ENCODE measurements around the gene ADAM17.

Gene ADAM17

DNA sequence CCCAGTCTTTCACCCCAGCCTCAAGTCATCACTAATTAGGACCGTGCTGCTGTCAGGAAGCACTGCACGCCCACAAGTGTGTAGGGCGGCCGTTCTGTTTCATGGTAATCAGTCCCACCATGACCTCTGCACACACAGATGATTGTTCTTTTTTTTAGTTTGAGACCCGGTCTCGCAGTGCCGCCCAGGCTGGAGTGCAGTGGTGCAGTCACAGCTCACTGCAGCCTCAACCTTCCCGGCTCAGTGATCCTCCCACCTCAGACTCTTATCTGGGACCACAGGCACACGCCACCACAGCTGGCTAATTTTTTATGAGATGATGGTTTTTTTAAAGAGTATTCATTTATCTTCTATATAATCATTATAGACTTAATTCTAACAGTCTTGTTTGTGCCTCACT, 83.1 kb downstream of the ADAM17 start:
- no peak overlapping the region for H3K27ac ChIP-seq (ENCODE audit: low read length)
- H3K9ac ChIP-seq (ENCODE audit: low read length) = no peak overlapping the region
- H4K20me1 ChIP-seq (ENCODE audit: insufficient read depth, low read length) = no peaks in the 10 kb centered on the region
- H3K36me3 ChIP-seq (replicated peaks; ENCODE audit: low read depth, low read length) = peaks cover 36% of the 10 kb centered on the region
- no peak for TF ChIP-seq EZH2phosphoT487 (IDR thresholded peaks at IDR 0.05; ENCODE audit: low read depth)
- TF ChIP-seq, protein P1, sequence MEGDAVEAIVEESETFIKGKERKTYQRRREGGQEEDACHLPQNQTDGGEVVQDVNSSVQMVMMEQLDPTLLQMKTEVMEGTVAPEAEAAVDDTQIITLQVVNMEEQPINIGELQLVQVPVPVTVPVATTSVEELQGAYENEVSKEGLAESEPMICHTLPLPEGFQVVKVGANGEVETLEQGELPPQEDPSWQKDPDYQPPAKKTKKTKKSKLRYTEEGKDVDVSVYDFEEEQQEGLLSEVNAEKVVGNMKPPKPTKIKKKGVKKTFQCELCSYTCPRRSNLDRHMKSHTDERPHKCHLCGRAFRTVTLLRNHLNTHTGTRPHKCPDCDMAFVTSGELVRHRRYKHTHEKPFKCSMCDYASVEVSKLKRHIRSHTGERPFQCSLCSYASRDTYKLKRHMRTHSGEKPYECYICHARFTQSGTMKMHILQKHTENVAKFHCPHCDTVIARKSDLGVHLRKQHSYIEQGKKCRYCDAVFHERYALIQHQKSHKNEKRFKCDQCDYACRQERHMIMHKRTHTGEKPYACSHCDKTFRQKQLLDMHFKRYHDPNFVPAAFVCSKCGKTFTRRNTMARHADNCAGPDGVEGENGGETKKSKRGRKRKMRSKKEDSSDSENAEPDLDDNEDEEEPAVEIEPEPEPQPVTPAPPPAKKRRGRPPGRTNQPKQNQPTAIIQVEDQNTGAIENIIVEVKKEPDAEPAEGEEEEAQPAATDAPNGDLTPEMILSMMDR (IDR thresholded peaks at IDR 0.05; ENCODE audit: low read depth, low read length) = no peak
- H3K4me3 ChIP-seq (ENCODE audit: low read length) = no peak overlapping the region
- H3K4me2 ChIP-seq (ENCODE audit: low read length) = no peak overlapping the region
- no peak overlapping the region for H2AFZ ChIP-seq (ENCODE audit: low read depth, low read length)
- H3K4me1 ChIP-seq (ENCODE audit: low read length) = no peaks in the 10 kb centered on the region
- H3K27me3 ChIP-seq (ENCODE audit: low read depth, low read length) = no peaks in the 10 kb centered on the region
- no peaks in the 10 kb centered on the region for H3K9me3 ChIP-seq (ENCODE audit: insufficient read depth, low read length)
- no peaks in the 10 kb centered on the region; the same call in 1 of the 2 replicates for H3K79me2 ChIP-seq (ENCODE audit: low read length)

DNA sequence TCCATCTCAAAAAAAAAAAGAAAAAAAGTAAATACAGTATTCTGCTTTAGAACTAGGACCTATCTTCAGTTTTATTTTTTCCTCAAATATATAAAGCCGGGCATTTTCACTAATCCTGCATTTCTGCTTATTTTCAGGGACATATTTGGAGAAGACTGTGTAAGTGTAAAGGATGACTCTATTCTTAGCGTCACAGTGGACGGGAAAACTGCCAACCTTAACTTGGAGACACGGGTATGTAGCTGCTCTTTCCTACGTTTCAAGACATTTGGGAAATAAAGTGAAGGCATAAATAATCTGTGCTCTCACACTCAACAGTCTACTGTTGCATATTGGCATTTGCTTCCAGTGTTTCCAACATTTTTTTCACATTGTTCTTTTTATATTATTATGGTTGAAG, 84.4 kb downstream of the ADAM17 start:
- H3K27me3 ChIP-seq (ENCODE audit: low read depth, low read length) = no peaks in the 10 kb centered on the region
- no peaks in the 10 kb centered on the region for H4K20me1 ChIP-seq (ENCODE audit: insufficient read depth, low read length)
- TF ChIP-seq EZH2phosphoT487 (IDR thresholded peaks at IDR 0.05; ENCODE audit: low read depth) = no peak
- TF ChIP-seq, protein P1 (IDR thresholded peaks at IDR 0.05; ENCODE audit: low read depth, low read length) = no peak
- H3K27ac ChIP-seq (ENCODE audit: low read length) = no peak overlapping the region
- H3K9me3 ChIP-seq (ENCODE audit: insufficient read depth, low read length) = no peaks in the 10 kb centered on the region
- H3K9ac ChIP-seq (ENCODE audit: low read length) = no peak overlapping the region
- no peak overlapping the region for H2AFZ ChIP-seq (ENCODE audit: low read depth, low read length)
- H3K4me1 ChIP-seq (ENCODE audit: low read length) = no peaks in the 10 kb centered on the region
- H3K36me3 ChIP-seq (replicated peaks; ENCODE audit: low read depth, low read length) = peaks cover 32% of the 10 kb centered on the region
- H3K4me3 ChIP-seq (ENCODE audit: low read length) = no peak overlapping the region
- H3K79me2 ChIP-seq (ENCODE audit: low read length) = no peaks in the 10 kb centered on the region; the same call in 1 of the 2 replicates
- no peak overlapping the region for H3K4me2 ChIP-seq (ENCODE audit: low read length)

- Histone ChIP-seq H3K9me3 (ENCODE audit: insufficient read depth, low read length) (no peaks in the 10 kb centered on the region), H3K9ac (ENCODE audit: low read length) (no peak overlapping the region), H4K20me1 (ENCODE audit: insufficient read depth, low read length) (no peaks in the 10 kb centered on the region), H3K4me2 (ENCODE audit: low read length) (no peak overlapping the region), H2AFZ (ENCODE audit: low read depth, low read length) (no peak overlapping the region), H3K4me1 (ENCODE audit: low read length) (no peaks in the 10 kb centered on the region), H3K27me3 (ENCODE audit: low read depth, low read length) (no peaks in the 10 kb centered on the region), H3K4me3 (ENCODE audit: low read length) (no peak overlapping the region), H3K36me3 (replicated peaks; ENCODE audit: low read depth, low read length) (peaks cover 32% of the 10 kb centered on the region), H3K27ac (ENCODE audit: low read length) (no peak overlapping the region), H3K79me2 (ENCODE audit: low read length) (no peaks in the 10 kb centered on the region)
- TF ChIP-seq, protein P1 (IDR thresholded peaks at IDR 0.05; ENCODE audit: low read depth, low read length) = no peak
- no peak for TF ChIP-seq EZH2phosphoT487 (IDR thresholded peaks at IDR 0.05; ENCODE audit: low read depth)
These were observed 87.9 kb downstream of the ADAM17 start for GRCh38 chr2:9467687-9468086.

GRCh38 chr2:9466147-9466683, 89.4 kb downstream of the ADAM17 start:
- no peak overlapping the region for H3K9ac ChIP-seq (ENCODE audit: low read length)
- no peak overlapping the region for H3K4me2 ChIP-seq (ENCODE audit: low read length)

More at GRCh38 chr2:9466147-9466683, 89.4 kb downstream of the ADAM17 start:
- Histone ChIP-seq H3K4me1 (ENCODE audit: low read length) (no peaks in the 10 kb centered on the region), H3K27ac (ENCODE audit: low read length) (no peak overlapping the region), H3K27me3 (ENCODE audit: low read depth, low read length) (no peaks in the 10 kb centered on the region), H3K36me3 (replicated peaks; ENCODE audit: low read depth, low read length) (peaks cover 23% of the 10 kb centered on the region), H2AFZ (ENCODE audit: low read depth, low read length) (no peak overlapping the region), H3K79me2 (ENCODE audit: low read length) (no peaks in the 10 kb centered on the region), H4K20me1 (ENCODE audit: insufficient read depth, low read length) (no peaks in the 10 kb centered on the region), H3K9me3 (ENCODE audit: insufficient read depth, low read length) (no peaks in the 10 kb centered on the region), H3K4me3 (ENCODE audit: low read length) (no peak overlapping the region)
- no peak for TF ChIP-seq EZH2phosphoT487 (IDR thresholded peaks at IDR 0.05; ENCODE audit: low read depth)
- TF ChIP-seq, protein P1 (IDR thresholded peaks at IDR 0.05; ENCODE audit: low read depth, low read length) = no peak

Measured in OCI-LY3 (cell line).